Uterus (tissue), 2 donors: ENCODE data around the gene RFX8.

ENCODE experiments used
- POLR2A ChIP-seq, 2 donors: fragments of 450-650 bp; IDR thresholded peaks; one replicate each; pipeline ENCODE4 v1.6.1; 2016; ENCODE audit warnings: antibody characterized with exemption in 2 of 2, mild to moderate bottlenecking in 1 of 2, moderate library complexity in 1 of 2
- TF ChIP-seq, protein P1 (sequence below), 4 experiments: fragments of 200-600 bp in 2 of 4; fragments of 450-650 bp in 2 of 4; sonication (generic) in 2 of 4; IDR thresholded peaks; one replicate each; pipeline ENCODE4 v1.5.1; 2016 to 2019; ENCODE audit warnings: antibody characterized with exemption in 4 of 4, mild to moderate bottlenecking in 2 of 4, moderate library complexity in 1 of 4

- TF ChIP-seq, protein P1, sequence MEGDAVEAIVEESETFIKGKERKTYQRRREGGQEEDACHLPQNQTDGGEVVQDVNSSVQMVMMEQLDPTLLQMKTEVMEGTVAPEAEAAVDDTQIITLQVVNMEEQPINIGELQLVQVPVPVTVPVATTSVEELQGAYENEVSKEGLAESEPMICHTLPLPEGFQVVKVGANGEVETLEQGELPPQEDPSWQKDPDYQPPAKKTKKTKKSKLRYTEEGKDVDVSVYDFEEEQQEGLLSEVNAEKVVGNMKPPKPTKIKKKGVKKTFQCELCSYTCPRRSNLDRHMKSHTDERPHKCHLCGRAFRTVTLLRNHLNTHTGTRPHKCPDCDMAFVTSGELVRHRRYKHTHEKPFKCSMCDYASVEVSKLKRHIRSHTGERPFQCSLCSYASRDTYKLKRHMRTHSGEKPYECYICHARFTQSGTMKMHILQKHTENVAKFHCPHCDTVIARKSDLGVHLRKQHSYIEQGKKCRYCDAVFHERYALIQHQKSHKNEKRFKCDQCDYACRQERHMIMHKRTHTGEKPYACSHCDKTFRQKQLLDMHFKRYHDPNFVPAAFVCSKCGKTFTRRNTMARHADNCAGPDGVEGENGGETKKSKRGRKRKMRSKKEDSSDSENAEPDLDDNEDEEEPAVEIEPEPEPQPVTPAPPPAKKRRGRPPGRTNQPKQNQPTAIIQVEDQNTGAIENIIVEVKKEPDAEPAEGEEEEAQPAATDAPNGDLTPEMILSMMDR (IDR thresholded peaks at IDR 0.05), result no peak
- no peak for TF ChIP-seq POLR2A (IDR thresholded peaks at IDR 0.05)
Observed at GRCh38 chr2:101410746-101411145, 64.2 kb downstream of the RFX8 start.
